ENCODE results near the gene PMM1.

DNA sequence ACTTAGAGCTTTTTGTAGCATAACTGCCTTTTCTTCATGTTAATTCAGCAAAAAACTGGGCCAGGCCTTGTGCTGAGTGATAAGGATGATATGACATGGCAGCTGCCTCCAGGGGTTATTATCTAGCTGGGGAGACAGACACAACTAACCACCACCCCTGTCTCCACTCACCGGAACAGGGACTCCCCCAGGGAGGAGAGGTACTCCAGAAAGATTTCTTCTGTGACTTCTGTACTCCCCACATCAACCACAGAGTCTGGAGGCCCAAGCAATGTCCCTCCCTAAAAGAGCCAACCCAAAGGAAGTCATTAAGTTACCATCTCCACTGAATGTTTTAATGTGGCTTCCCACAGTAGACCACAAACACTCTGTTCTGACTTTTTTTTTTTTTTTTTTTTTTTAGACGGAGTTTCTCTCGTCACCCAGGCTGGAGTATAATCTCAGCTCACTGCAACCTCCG lies 14.3 kb upstream of the PMM1 start:
- TF ChIP-seq, protein P1, sequence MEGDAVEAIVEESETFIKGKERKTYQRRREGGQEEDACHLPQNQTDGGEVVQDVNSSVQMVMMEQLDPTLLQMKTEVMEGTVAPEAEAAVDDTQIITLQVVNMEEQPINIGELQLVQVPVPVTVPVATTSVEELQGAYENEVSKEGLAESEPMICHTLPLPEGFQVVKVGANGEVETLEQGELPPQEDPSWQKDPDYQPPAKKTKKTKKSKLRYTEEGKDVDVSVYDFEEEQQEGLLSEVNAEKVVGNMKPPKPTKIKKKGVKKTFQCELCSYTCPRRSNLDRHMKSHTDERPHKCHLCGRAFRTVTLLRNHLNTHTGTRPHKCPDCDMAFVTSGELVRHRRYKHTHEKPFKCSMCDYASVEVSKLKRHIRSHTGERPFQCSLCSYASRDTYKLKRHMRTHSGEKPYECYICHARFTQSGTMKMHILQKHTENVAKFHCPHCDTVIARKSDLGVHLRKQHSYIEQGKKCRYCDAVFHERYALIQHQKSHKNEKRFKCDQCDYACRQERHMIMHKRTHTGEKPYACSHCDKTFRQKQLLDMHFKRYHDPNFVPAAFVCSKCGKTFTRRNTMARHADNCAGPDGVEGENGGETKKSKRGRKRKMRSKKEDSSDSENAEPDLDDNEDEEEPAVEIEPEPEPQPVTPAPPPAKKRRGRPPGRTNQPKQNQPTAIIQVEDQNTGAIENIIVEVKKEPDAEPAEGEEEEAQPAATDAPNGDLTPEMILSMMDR (IDR thresholded peaks at IDR 0.05; ENCODE audit: low read length), result no peak
- no peak for TF ChIP-seq EZH2phosphoT487 (IDR thresholded peaks at IDR 0.05; ENCODE audit: low read length)

Measured in MM.1S (cell line).